Panc1 (cell line): ENCODE results near the gene COX6A1. TPM values are rescaled to one million over a fixed set of nuclear protein-coding genes. Genes with fewer than 3 reads are reported as not detected.

Experiments
- ATAC-seq: fragments of 200-7000 bp; cut with Tn5 transposase; 2 replicates; pipeline ENCODE4 v1.9.1; 2020; ENCODE audit warnings: mild to moderate bottlenecking, moderate library complexity
- BruUV-seq: library from RNA; stranded (reverse); fragments of 400-500 nt; replicated peaks from 2 replicates; lab custom pipeline; 2021; lab: Mats Ljungman, UMichigan
- CTCF ChIA-PET: fragments of 300-600 bp; sonication (Branson Sonifier 250); formaldehyde crosslinking; loops from one replicate; lab custom pipeline; 2022; ENCODE audit warnings: antibody characterized with exemption; lab: Charles Lee
- POLR2A ChIA-PET: fragments of 300-600 bp; sonication (Branson Sonifier 250); formaldehyde crosslinking; loops from one replicate; lab custom pipeline; 2022; ENCODE audit warnings: antibody characterized with exemption; lab: Charles Lee
- DNase-seq: peaks from one replicate; pipeline ENCODE4 v3.0.0-alpha.2; 2010; ENCODE audit warnings: low read depth, low spot score
- H3K27ac ChIP-seq: 2 replicates; pipeline ENCODE4 v1.5.1; 2011; ENCODE audit warnings: mild to moderate bottlenecking, low read length, inconsistent platforms
- H3K27me3 ChIP-seq: fragments of 200-500 bp; sonication (Bioruptor generic); 2 replicates; pipeline ENCODE4 v1.6.0; 2014; ENCODE audit warnings: low read length, inconsistent platforms; ENCODE audit not compliant: control insufficient read depth, insufficient read depth
- H3K36me3 ChIP-seq: fragments of 200-500 bp; sonication (Bioruptor generic); 2 replicates; pipeline ENCODE4 v1.5.1; 2014; ENCODE audit warnings: inconsistent platforms, mild to moderate bottlenecking, low read length, moderate library complexity; ENCODE audit not compliant: control insufficient read depth, insufficient read depth
- H3K4me1 ChIP-seq: 2 replicates; pipeline ENCODE4 v1.5.1; 2011; ENCODE audit warnings: inconsistent platforms, mild to moderate bottlenecking, low read length, moderate library complexity; ENCODE audit not compliant: control insufficient read depth, insufficient read depth
- H3K4me3 ChIP-seq, 2 experiments: 2 replicates each; pipeline ENCODE4 v1.5.1; 2011 to 2012; ENCODE audit warnings: low read depth in 2 of 2, low read length in 2 of 2, mild to moderate bottlenecking in 2 of 2, inconsistent platforms in 1 of 2, moderate library complexity in 1 of 2
- H3K9me3 ChIP-seq: fragments of 200-500 bp; sonication (Bioruptor generic); 2 replicates; pipeline ENCODE4 v1.5.1; 2014; ENCODE audit warnings: low read depth, mild to moderate bottlenecking, inconsistent platforms, low read length, moderate library complexity; ENCODE audit not compliant: control insufficient read depth, insufficient read depth
- CTCF ChIP-seq: fragments of 450-650 bp; IDR thresholded peaks from 2 replicates; pipeline ENCODE4 v1.5.1; 2017; ENCODE audit warnings: mild to moderate bottlenecking
- POLR2AphosphoS5 ChIP-seq: IDR thresholded peaks from 2 replicates; pipeline ENCODE4 v1.6.1; 2012; ENCODE audit warnings: mild to moderate bottlenecking, low read depth, low read length, moderate library complexity
- REST ChIP-seq, 2 experiments: IDR thresholded peaks; 2 replicates each; pipeline ENCODE4 v1.6.1; 2011 to 2012; ENCODE audit warnings: low read depth in 2 of 2, control low read depth in 1 of 2, low read length in 1 of 2, mild to moderate bottlenecking in 1 of 2, moderate library complexity in 1 of 2; ENCODE audit not compliant: insufficient read depth in 1 of 2
- SIN3A ChIP-seq: IDR thresholded peaks from 2 replicates; pipeline ENCODE4 v1.6.1; 2012; ENCODE audit warnings: low read depth, mild to moderate bottlenecking, low read length, moderate library complexity, borderline replicate concordance; ENCODE audit not compliant: insufficient read depth
- TCF7L2 ChIP-seq: IDR thresholded peaks from 2 replicates; pipeline ENCODE4 v1.6.1; 2011; ENCODE audit warnings: mild to moderate bottlenecking, low read depth, low read length, inconsistent platforms
- in situ Hi-C: cut with HindIII; loops from 2 replicates; pipeline ENCODE4 v1.10.0; 2016; ENCODE audit warnings: low sequenced_read_pairs, low pct_unique_long_range_greater_than_20kb
- intact Hi-C: fragments of 100-400 bp; cut with micrococcal nuclease; formaldehyde crosslinking; loops from one replicate; pipeline ENCODE4 v1.10.0; 2022; ENCODE audit not compliant: unreplicated experiment
- total RNA-seq: library from RNA; stranded (reverse); gene quantifications from one replicate; pipeline ENCODE4 v1.2.1, GENCODE V29; 2021; ENCODE audit not compliant: unreplicated experiment

The COX6A1 gene
- total RNA-seq, 1 experiment from 2014 or later = 557 TPM

GRCh38 chr12:120390540-120391120, 47.3 kb upstream of the COX6A1 start:
- ATAC-seq (no peak), DNase-seq (no peak)
- no peak for TF ChIP-seq TCF7L2
- no peak for TF ChIP-seq SIN3A
- no peak for TF ChIP-seq CTCF
- TF ChIP-seq REST (IDR thresholded peaks at IDR 0.05; ENCODE audit: insufficient read depth in 1 of 2, low read depth in 2 of 2, low read length in 1 of 2) = no peak
- H3K36me3 ChIP-seq = no peaks in the 10 kb centered on the region
- no peaks in the 10 kb centered on the region for H3K9me3 ChIP-seq
- BruUV-seq = no TSS peak
- H3K4me3 ChIP-seq = no peak overlapping the region
- no peak overlapping the region for H3K27ac ChIP-seq
- ChIA-PET CTCF (no interaction called here), POLR2A (no interaction called here)
- H3K27me3 ChIP-seq = no peaks in the 10 kb centered on the region
- no peaks in the 10 kb centered on the region; the same call in 1 of the 2 replicates for H3K4me1 ChIP-seq
- intact Hi-C loops = no loop called here
- in situ Hi-C loops = no loop called here

DNA sequence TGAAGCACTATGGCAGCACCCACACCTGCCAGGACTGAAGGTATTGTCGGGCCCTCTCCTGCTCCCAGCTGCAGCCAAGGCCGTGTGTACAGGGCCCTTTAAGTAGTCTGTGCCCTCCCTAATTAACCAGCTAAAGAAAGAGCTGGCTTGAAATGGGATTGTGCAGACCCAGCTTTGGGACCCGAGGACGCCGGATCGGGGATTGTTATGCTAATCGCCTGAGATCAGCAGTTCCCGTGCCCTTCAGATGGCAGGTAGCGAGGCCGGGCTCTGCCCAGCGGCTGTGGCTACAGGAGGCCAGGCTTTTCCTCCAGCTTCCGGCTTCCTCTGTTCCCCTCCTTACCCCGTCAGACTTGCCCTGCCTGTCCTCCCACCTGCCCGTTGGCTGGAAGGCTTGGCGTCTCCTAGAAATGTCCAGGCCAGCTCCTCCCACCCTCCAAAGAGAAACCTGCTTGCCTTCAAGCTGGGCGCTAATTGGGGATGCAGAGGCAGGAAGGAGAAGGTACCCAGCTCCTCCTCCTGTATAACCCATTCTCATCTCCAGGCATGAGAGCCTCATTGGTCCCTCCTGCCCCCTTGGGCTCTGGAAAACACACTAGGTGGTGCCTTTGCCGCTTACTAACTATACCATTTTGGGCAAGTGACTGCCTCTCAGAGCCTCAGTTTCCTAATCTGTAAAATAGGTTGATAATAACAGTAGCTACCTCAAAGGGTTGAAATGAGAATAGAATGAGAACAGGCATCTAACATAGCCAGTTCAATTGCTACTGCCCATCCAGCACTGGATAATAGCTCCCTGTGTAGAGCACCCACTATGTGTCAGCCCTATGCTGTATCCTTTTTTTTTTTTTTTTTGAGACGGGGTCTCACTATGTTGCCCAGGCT, 43.2 kb upstream of the COX6A1 start:
- no TSS peak for BruUV-seq
- Histone ChIP-seq H3K27me3 (no peaks in the 10 kb centered on the region), H3K4me3 (no peak overlapping the region), H3K27ac (no peak overlapping the region), H3K36me3 (no peaks in the 10 kb centered on the region), H3K4me1 (no peaks in the 10 kb centered on the region), H3K9me3 (no peaks in the 10 kb centered on the region)
- ChIA-PET CTCF (interaction anchor here (0.7 to 0.9 kb wide), 2 partner anchors 28 to 366 kb away, joined by 6 to 9 read pairs; no protein-coding TSS in a partner anchor), POLR2A (no interaction called here)
- in situ Hi-C loops (no loop called here), intact Hi-C loops (no loop called here)
- ATAC-seq (peak; percentile 52; the same call in 1 of the 2 replicates), DNase-seq (no peak)
- TF ChIP-seq SIN3A = no peak
- no peak for TF ChIP-seq TCF7L2
- TF ChIP-seq POLR2AphosphoS5 = no peak
- TF ChIP-seq CTCF = no peak
- TF ChIP-seq REST (IDR thresholded peaks at IDR 0.05; ENCODE audit: insufficient read depth in 1 of 2, low read depth in 2 of 2, low read length in 1 of 2) = no peak
